Psoas muscle (tissue), 8 donors: Measurements from ENCODE around the gene PREB. TPM values are rescaled to one million over a fixed set of nuclear protein-coding genes. Genes with fewer than 3 reads are reported as not detected.

Experiments
- ATAC-seq, 4 donors: fragments of 200-7000 bp; cut with Tn5 transposase; one replicate each; pipeline ENCODE4 v1.9.1; 2020; ENCODE audit warnings: moderate library complexity in 3 of 4, mild to moderate bottlenecking in 2 of 4
- DNase-seq, 2 donors: peaks; one replicate each; pipeline ENCODE4 v3.0.0-alpha.2; 2020
- H3K27ac ChIP-seq: fragments of 200-600 bp; one replicate; pipeline ENCODE4 v1.8.0; 2022
- H3K27me3 ChIP-seq, 3 donors: fragments of 200-600 bp in 1 of 3; one replicate each; pipeline versions ENCODE4 v1.6.1 to v1.8.0; 2013 to 2022; ENCODE audit warnings: low read length in 2 of 3, mild to moderate bottlenecking in 2 of 3, moderate library complexity in 1 of 3; ENCODE audit not compliant: insufficient read depth in 3 of 3
- H3K36me3 ChIP-seq, 2 donors: fragments of 200-600 bp in 1 of 2; one replicate each; pipeline versions ENCODE4 v1.6.1 to v1.8.0; 2013 to 2022; ENCODE audit warnings: low read depth in 1 of 2, mild to moderate bottlenecking in 1 of 2, moderate library complexity in 1 of 2; ENCODE audit not compliant: insufficient read depth in 1 of 2
- H3K4me1 ChIP-seq: fragments of 200-600 bp; one replicate; pipeline ENCODE4 v1.8.0; 2022
- H3K4me3 ChIP-seq: fragments of 200-600 bp; one replicate; pipeline ENCODE4 v1.8.0; 2022; ENCODE audit warnings: mild to moderate bottlenecking
- H3K9me3 ChIP-seq: fragments of 200-600 bp; one replicate; pipeline ENCODE4 v1.8.0; 2022
- CTCF ChIP-seq: fragments of 200-600 bp; IDR thresholded peaks from one replicate; pipeline ENCODE4 v1.8.0; 2022; ENCODE audit warnings: antibody characterized with exemption
- WGBS, 3 donors: extraction: QIAGEN DNeasy Blood & Tissue Kit; methylation state at CpG; one replicate each; pipeline versions ENCODE4 v1.1.6 to v1.1.7; 2013; 5-methylcytosine and 5-hydroxymethylcytosine counted together
- intact Hi-C, 2 donors: fragments of 100-400 bp; cut with DNase I; formaldehyde crosslinking; loops; one replicate each; pipeline versions ENCODE4 v1.11.0 to v1.14.2; 2022
- polyA plus RNA-seq, 3 donors: library from polyadenylated mRNA; stranded (reverse); fragments of 200-250 nt; gene quantifications; one replicate each; pipeline ENCODE4 v1.2.3, GENCODE V29; 2013
- total RNA-seq, 4 donors: library from RNA; stranded (reverse); fragmentation: NEBNext Ultra II Directional in 2 of 4; extraction: Animal tissue kit (Norgen Biotek cat#: 25700) in 2 of 4; gene quantifications; one replicate each; pipeline versions ENCODE4 v1.2.1 to v1.2.4, GENCODE V29; 2021 to 2023
- donor health status: healthy with polysubstance abuse.
- donor health status: DM: no; HTN: no; CAD: no; lungs with moderate emphysema.
- donor health status: Bipolar disorder and iron deficiency.
- donor health status: healthy.
- donor health status: DM: yes; HTN: yes; CAD: no.
- donor health status: DM: no; HTN: no; CAD: no.
- donor health status: DM: no; HTN: no; CAD: no.
- donor health status: DM: yes; HTN: yes; CAD: no.

PREB gene
- total and polyA plus RNA-seq, 7 donors, result 57.4 to 206 (median 125) TPM

GRCh38 chr2:27171351-27171848 is 37.0 kb upstream of the PREB start:
- Histone ChIP-seq H3K27me3 (peaks cover 0 to 9% (median 0%) of the 10 kb centered on the region in 3 donors), H3K4me3 (no peak overlapping the region), H3K9me3 (no peaks in the 10 kb centered on the region), H3K36me3 (no peaks in the 10 kb centered on the region), H3K27ac (no peak overlapping the region), H3K4me1 (no peaks in the 10 kb centered on the region)
- ATAC-seq (no peak), DNase-seq (no peak)
- intact Hi-C loops, result no loop called here
- WGBS, 3 donors, result 76 to 79% (median 77%) methylated on average over 8 of the region's 8 CpGs
- TF ChIP-seq CTCF, result no peak

GRCh38 chr2:27170581-27171337 is 36.3 kb upstream of the PREB start:
- H3K9me3 ChIP-seq, result no peaks in the 10 kb centered on the region
- intact Hi-C loops, result no loop called here
- H3K27me3 ChIP-seq, result peaks cover 0 to 9% (median 0%) of the 10 kb centered on the region in 3 donors
- no peak for DNase-seq
- no peaks in the 10 kb centered on the region for H3K36me3 ChIP-seq
- 78 to 86% (median 85%) methylated on average over 6 of the region's 6 CpGs for WGBS, 3 donors
- TF ChIP-seq CTCF, result no peak
- ATAC-seq, result peak in 3 of 4 donors; percentile 39 to 78 (median 66)
- no peak overlapping the region for H3K4me3 ChIP-seq
- H3K4me1 ChIP-seq, result no peaks in the 10 kb centered on the region
- no peak overlapping the region for H3K27ac ChIP-seq

- H3K4me1 ChIP-seq, result no peaks in the 10 kb centered on the region
- no peaks in the 10 kb centered on the region for H3K27me3 ChIP-seq
- no peak for TF ChIP-seq CTCF
- intact Hi-C loops, result no loop called here
- H3K36me3 ChIP-seq, result no peaks in the 10 kb centered on the region
- H3K27ac ChIP-seq, result no peak overlapping the region
- no peak overlapping the region for H3K4me3 ChIP-seq
- ATAC-seq (no peak), DNase-seq (no peak)
- H3K9me3 ChIP-seq, result no peaks in the 10 kb centered on the region
- 82 to 86% (median 83%) methylated on average over 8 of the region's 8 CpGs for WGBS, 3 donors
Measured at GRCh38 chr2:27164960-27165763, 30.7 kb upstream of the PREB start.

GRCh38 chr2:27162151-27163121 is 28.0 kb upstream of the PREB start:
- no peak for TF ChIP-seq CTCF
- H3K4me3 ChIP-seq, result peak overlapping the region; percentile 28
- no peak overlapping the region for H3K27ac ChIP-seq
- DNase-seq (no peak), ATAC-seq (no peak)
- WGBS, 3 donors, result 78 to 82% (median 80%) methylated on average over 15 of the region's 15 CpGs
- intact Hi-C loops, result no loop called here
- H3K4me1 ChIP-seq, result no peaks in the 10 kb centered on the region
- H3K27me3 ChIP-seq, result no peaks in the 10 kb centered on the region
- H3K36me3 ChIP-seq, result no peaks in the 10 kb centered on the region
- H3K9me3 ChIP-seq, result no peaks in the 10 kb centered on the region
